K562 (cell line): ENCODE measurements around the gene SLC8A2. TPM values are rescaled to one million over a fixed set of nuclear protein-coding genes. Genes with fewer than 3 reads are reported as not detected.

Experiments used
- CREM ChIP-seq: IDR thresholded peaks from 2 replicates; pipeline ENCODE4 v1.6.1; 2014; ENCODE audit warnings: antibody characterized with exemption, low read depth
- CXXC5 ChIP-seq: fragments of 250-450 bp; sonication (Bioruptor Pico); IDR thresholded peaks from 2 replicates; pipeline ENCODE4 v1.8.0; 2022; ENCODE audit warnings: inconsistent platforms, mild to moderate bottlenecking, moderate library complexity
- EHMT2 ChIP-seq: fragments of 450-650 bp; IDR thresholded peaks from 2 replicates; pipeline ENCODE4 v1.6.1; 2018; ENCODE audit warnings: antibody characterized with exemption
- HNRNPL ChIP-seq: fragments of 200-400 bp; formaldehyde crosslinking; IDR thresholded peaks from 2 replicates; pipeline ENCODE4 v1.6.1; 2017; ENCODE audit warnings: low read depth, mild to moderate bottlenecking, low read length
- MAZ ChIP-seq, 2 experiments: fragments of 450-650 bp in 1 of 2; sonication (generic) in 1 of 2; formaldehyde crosslinking; IDR thresholded peaks in 1 of 2; conservative IDR thresholded peaks in 1 of 2; 2 replicates each; pipeline versions ENCODE4 v1.4.0 to v1.5.0; 2020; ENCODE audit warnings: mild to moderate bottlenecking in 1 of 2, missing genetic modification reagents in 1 of 2
- NR3C1 ChIP-seq: sonication (generic); formaldehyde crosslinking; IDR thresholded peaks from 2 replicates; pipeline ENCODE4 v1.8.1; 2022; ENCODE audit warnings: missing genetic modification reagents
- POLR2AphosphoS2 ChIP-seq: IDR thresholded peaks from 2 replicates; pipeline ENCODE4 v1.6.1; 2012; ENCODE audit warnings: low read length, improper control_type of control experiment
- PRMT5 ChIP-seq: sonication (generic); formaldehyde crosslinking; IDR thresholded peaks from 2 replicates; pipeline ENCODE4 v1.5.0; 2020; ENCODE audit warnings: missing genetic modification reagents
- ZBTB7A ChIP-seq: IDR thresholded peaks from 2 replicates; pipeline ENCODE4 v1.6.1; 2011; ENCODE audit warnings: low read depth, mild to moderate bottlenecking, low read length, moderate library complexity, borderline replicate concordance; ENCODE audit not compliant: control insufficient read depth
- ZNF174 ChIP-seq: fragments of 250-450 bp; sonication (Bioruptor Pico); IDR thresholded peaks from 2 replicates; pipeline ENCODE4 v1.4.0; 2020; ENCODE audit warnings: mild to moderate bottlenecking
- ZNF263 ChIP-seq: sonication (generic); formaldehyde crosslinking; IDR thresholded peaks from 2 replicates; pipeline ENCODE4 v1.8.0; 2022; ENCODE audit warnings: mild to moderate bottlenecking, missing genetic modification reagents, borderline replicate concordance
- ZNF76 ChIP-seq: fragments of 250-450 bp; sonication (Bioruptor Pico); IDR thresholded peaks from 2 replicates; pipeline ENCODE4 v1.4.0; 2020; ENCODE audit warnings: mild to moderate bottlenecking, moderate library complexity, borderline replicate concordance
- polyA plus RNA-seq, 8 experiments: library from polyadenylated mRNA; depleted of rRNA in 4 of 8; stranded (reverse) in 5 of 8; unstranded in 3 of 8; fragments of >200 nt; fragmentation: Nextera tagmentation in 2 of 8; fragmentation: Illumina TruSeq in 1 of 8; extraction: Ambion mirVana in 2 of 8; extraction: Trizol in 1 of 8; gene quantifications; 2 replicates each; pipeline versions ENCODE4 v1.2.1 to v1.2.3, GENCODE V29; 2011 to 2014; ENCODE audit warnings: inconsistent platforms in 1 of 8, missing spikeins in 1 of 8
- total RNA-seq, 7 experiments: library from RNA; depleted of rRNA in 6 of 7; stranded (reverse); fragments of >200 nt in 6 of 7; fragmentation: Illumina TruSeq in 2 of 7; extraction: Trizol in 2 of 7; gene quantifications; 2 replicates each; pipeline versions ENCODE4 v1.2.1 to v1.2.3, GENCODE V29; 2011 to 2021; ENCODE audit warnings: low replicate concordance in 1 of 7
- TF ChIP-seq, protein P1 (sequence below): sonication (generic); formaldehyde crosslinking; IDR thresholded peaks from 2 replicates; pipeline ENCODE4 v1.8.0; 2022; ENCODE audit warnings: mild to moderate bottlenecking, missing genetic modification reagents
- TF ChIP-seq, protein P2 (sequence below): conservative IDR thresholded peaks from 2 replicates; pipeline ENCODE4 v1.6.1; 2011; ENCODE audit warnings: low read depth, mild to moderate bottlenecking, low read length; ENCODE audit not compliant: control insufficient read depth
- TF ChIP-seq, protein P3 (sequence below), 3 experiments: fragments of 200-800 bp in 1 of 3; sonication (Bioruptor generic) in 1 of 3; sonication (generic) in 1 of 3; formaldehyde crosslinking in 1 of 3; IDR thresholded peaks; 2 replicates each; pipeline versions ENCODE4 v1.6.1 to v1.8.0; 2016 to 2022; ENCODE audit warnings: mild to moderate bottlenecking in 2 of 3, missing compliant biosample characterization in 2 of 3, missing genetic modification characterization in 2 of 3, missing genetic modification reagents in 1 of 3
- TF ChIP-seq, protein P4 (sequence below), 2 experiments: fragments of 450-650 bp; conservative IDR thresholded peaks; 2 replicates each; pipeline ENCODE4 v1.6.1; 2017; ENCODE audit warnings: mild to moderate bottlenecking in 2 of 2, moderate library complexity in 2 of 2
- TF ChIP-seq, protein P5 (sequence below): sonication (generic); formaldehyde crosslinking; IDR thresholded peaks from 2 replicates; pipeline ENCODE4 v1.8.1; 2022; ENCODE audit warnings: missing genetic modification reagents
- TF ChIP-seq, protein P6 (sequence below): sonication (generic); formaldehyde crosslinking; IDR thresholded peaks from 2 replicates; pipeline ENCODE4 v1.8.0; 2022; ENCODE audit warnings: missing genetic modification reagents, mild to moderate bottlenecking, moderate library complexity, borderline replicate concordance

The SLC8A2 gene
- total and polyA plus RNA-seq, 9 of the 15 experiments (the other 6 are each of a cell fraction or from before 2014, with no cell fraction given), result 0.07 to 0.66 (median 0.24) TPM; not detected in 3

DNA sequence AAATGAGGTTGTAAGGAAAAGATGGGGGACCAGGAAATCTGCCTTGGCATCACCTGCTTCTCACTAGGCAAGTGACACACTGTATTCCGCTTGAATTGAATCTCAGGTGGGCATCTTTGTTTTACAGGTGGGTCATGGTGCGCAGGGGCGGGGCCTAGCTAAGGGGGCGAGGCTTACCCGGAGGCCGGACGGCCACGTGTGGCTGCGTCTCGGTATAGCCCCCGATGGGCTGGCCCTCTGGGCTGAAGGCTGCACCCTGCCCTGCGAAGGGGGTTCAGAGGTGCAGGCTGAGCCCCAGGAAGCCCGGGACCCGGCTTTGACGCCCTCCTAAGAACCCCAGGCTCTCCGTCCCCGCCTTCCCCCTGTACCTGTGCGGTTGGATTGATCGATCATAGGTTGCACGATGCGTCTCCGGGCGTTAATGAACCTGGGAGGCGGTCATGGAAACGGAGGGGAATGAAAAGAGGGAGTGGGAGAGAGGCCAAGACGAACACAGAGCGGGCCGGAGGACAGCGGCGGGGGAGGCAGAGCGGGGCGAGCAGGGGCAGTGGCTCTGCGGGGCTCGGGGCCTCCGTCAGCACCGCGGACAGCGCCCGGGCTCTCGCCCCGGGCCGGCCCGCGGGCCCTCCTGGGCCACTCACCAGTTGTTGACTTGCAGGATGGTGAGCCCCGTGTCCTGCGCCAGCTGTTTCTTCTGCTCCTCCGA lies 64.8 kb downstream of the SLC8A2 start (continued):
- TF ChIP-seq, protein P1, sequence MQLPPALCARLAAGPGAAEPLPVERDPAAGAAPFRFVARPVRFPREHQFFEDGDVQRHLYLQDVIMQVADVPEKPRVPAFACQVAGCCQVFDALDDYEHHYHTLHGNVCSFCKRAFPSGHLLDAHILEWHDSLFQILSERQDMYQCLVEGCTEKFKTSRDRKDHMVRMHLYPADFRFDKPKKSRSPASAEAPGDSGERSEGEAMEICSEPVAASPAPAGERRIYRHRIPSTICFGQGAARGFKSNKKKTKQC (CRISPR knock-in tag), result peak; percentile 90
- TF ChIP-seq ZBTB7A, result peak; percentile 77
- TF ChIP-seq MAZ (CRISPR knock-in tag; conservative IDR thresholded peaks at IDR 0.05 in 1 of 2, IDR thresholded peaks at IDR 0.05 in 1 of 2), result peak; percentile 33 to 61; a peak in 2 of 4 replicates
- TF ChIP-seq ZNF174 (CRISPR knock-in tag), result no peak
- TF ChIP-seq ZNF263, result peak; percentile 70; the same call in 1 of the 2 replicates
- TF ChIP-seq, protein P2, sequence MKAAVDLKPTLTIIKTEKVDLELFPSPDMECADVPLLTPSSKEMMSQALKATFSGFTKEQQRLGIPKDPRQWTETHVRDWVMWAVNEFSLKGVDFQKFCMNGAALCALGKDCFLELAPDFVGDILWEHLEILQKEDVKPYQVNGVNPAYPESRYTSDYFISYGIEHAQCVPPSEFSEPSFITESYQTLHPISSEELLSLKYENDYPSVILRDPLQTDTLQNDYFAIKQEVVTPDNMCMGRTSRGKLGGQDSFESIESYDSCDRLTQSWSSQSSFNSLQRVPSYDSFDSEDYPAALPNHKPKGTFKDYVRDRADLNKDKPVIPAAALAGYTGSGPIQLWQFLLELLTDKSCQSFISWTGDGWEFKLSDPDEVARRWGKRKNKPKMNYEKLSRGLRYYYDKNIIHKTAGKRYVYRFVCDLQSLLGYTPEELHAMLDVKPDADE, result 0 out of 2 replicates have a peak, but pooled peaks have one; percentile 23
- TF ChIP-seq ZNF76, result no peak
- TF ChIP-seq, protein P3, sequence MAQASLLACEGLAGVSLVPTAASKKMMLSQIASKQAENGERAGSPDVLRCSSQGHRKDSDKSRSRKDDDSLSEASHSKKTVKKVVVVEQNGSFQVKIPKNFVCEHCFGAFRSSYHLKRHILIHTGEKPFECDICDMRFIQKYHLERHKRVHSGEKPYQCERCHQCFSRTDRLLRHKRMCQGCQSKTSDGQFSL (CRISPR knock-in tag; IDR thresholded peaks at IDR 0.05), result peak; percentile 20; the same call in 1 of the 2 replicates
- TF ChIP-seq, protein P3 (tag; IDR thresholded peaks at IDR 0.05), result no peak
- TF ChIP-seq, protein P4, sequence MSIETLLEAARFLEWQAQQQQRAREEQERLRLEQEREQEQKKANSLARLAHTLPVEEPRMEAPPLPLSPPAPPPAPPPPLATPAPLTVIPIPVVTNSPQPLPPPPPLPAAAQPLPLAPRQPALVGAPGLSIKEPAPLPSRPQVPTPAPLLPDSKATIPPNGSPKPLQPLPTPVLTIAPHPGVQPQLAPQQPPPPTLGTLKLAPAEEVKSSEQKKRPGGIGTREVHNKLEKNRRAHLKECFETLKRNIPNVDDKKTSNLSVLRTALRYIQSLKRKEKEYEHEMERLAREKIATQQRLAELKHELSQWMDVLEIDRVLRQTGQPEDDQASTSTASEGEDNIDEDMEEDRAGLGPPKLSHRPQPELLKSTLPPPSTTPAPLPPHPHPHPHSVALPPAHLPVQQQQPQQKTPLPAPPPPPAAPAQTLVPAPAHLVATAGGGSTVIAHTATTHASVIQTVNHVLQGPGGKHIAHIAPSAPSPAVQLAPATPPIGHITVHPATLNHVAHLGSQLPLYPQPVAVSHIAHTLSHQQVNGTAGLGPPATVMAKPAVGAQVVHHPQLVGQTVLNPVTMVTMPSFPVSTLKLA (conservative IDR thresholded peaks at IDR 0.05), result peak in 1 of 2 experiments; percentile 47; a peak in 2 of 4 replicates
- TF ChIP-seq NR3C1 (CRISPR knock-in tag), result peak; percentile 60; the same call in 1 of the 2 replicates
- TF ChIP-seq CXXC5 (CRISPR knock-in tag), result peak; percentile 30; the same call in 1 of the 2 replicates
- TF ChIP-seq, protein P5, sequence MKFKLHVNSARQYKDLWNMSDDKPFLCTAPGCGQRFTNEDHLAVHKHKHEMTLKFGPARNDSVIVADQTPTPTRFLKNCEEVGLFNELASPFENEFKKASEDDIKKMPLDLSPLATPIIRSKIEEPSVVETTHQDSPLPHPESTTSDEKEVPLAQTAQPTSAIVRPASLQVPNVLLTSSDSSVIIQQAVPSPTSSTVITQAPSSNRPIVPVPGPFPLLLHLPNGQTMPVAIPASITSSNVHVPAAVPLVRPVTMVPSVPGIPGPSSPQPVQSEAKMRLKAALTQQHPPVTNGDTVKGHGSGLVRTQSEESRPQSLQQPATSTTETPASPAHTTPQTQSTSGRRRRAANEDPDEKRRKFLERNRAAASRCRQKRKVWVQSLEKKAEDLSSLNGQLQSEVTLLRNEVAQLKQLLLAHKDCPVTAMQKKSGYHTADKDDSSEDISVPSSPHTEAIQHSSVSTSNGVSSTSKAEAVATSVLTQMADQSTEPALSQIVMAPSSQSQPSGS (CRISPR knock-in tag), result 0 out of 2 replicates have a peak, but pooled peaks have one; percentile 13
- 0 out of 2 replicates have a peak, but pooled peaks have one; percentile 16 for TF ChIP-seq CREM
- peak; percentile 95 for TF ChIP-seq EHMT2
- TF ChIP-seq PRMT5 (CRISPR knock-in tag), result peak; percentile 46; the same call in 1 of the 2 replicates
- peak; percentile 53; the same call in 1 of the 2 replicates for TF ChIP-seq HNRNPL
- TF ChIP-seq POLR2AphosphoS2, result no peak
- TF ChIP-seq, protein P6, sequence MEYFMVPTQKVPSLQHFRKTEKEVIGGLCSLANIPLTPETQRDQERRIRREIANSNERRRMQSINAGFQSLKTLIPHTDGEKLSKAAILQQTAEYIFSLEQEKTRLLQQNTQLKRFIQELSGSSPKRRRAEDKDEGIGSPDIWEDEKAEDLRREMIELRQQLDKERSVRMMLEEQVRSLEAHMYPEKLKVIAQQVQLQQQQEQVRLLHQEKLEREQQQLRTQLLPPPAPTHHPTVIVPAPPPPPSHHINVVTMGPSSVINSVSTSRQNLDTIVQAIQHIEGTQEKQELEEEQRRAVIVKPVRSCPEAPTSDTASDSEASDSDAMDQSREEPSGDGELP (CRISPR knock-in tag), result peak; percentile 44; the same call in 1 of the 2 replicates
